ENCODE data around the gene MMAB. TPM values are rescaled to one million over a fixed set of nuclear protein-coding genes. Genes with fewer than 3 reads are reported as not detected.

The MMAB gene
- total RNA-seq (2021; fragmentation: NEBNext Ultra II Directional; extraction: Animal tissue kit (Norgen Biotek cat#: 25700)): 10 to 100 TPM; 12.8 to 23.1 (median 18.7) TPM
- long read RNA-seq, full-length matches to known transcripts: 9 of 11 reads
- long read RNA-seq, partial matches to known transcripts: 1 of 11 reads
- long read RNA-seq, other reads (novel, unspliced or antisense): 1 of 11 reads

DNA sequence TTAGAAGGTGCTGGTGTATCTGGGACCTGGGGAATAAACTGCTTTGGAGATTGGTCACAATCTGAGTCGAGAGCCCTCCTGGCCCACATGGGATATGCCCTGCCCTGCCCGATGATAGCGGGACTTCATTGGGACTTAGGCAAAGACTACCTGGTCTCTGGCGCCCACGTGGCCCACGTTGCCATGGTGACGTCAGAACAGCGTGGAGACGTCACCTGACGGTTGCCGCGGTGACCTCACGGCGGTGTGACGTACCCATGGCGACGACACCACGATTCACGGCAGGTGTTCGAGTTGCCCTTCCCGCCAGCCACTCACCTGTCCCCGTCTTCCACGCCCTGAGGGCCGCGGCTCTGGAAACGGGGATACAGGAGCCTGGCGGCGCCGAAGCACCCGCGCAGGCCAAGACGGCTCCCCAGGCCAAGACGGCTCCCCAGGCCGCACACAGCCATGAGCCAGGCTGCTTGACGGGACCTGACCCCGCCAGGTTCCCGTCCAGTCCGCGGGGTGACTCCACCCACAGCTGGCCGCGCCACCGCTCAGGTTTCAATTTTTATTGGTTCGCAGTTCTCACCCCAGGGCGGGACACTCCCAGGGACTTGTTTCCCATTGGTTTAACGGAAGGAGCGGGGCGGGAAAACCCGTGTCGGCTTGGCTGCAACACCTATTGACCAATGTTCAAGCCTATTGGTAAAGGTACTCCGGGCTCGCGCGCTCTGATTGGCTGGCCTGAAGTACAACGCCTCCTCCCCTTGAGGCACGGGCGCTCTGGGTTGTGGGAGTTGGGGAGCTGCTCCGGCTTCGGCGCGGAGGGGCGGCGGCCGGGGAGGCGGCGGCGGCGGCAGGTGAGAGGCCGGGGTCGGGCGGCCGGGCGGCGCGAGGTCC, at the start of gene MMAB, which contains the start of gene MVK:
Gene MMAB, minus strand, starts transcription at position 476 of the 885 bp plus-strand sequence. Its CDS starts 24 bp downstream, at position 452.
Gene MVK, plus strand, starts transcription at position 766 of the 885 bp plus-strand sequence. CDS start 1,029 bp downstream, outside the sequence.
- H3K27ac Mint-ChIP-seq: peak within 1 kb of the TSS; percentile 88
- TF ChIP-seq, protein P1, sequence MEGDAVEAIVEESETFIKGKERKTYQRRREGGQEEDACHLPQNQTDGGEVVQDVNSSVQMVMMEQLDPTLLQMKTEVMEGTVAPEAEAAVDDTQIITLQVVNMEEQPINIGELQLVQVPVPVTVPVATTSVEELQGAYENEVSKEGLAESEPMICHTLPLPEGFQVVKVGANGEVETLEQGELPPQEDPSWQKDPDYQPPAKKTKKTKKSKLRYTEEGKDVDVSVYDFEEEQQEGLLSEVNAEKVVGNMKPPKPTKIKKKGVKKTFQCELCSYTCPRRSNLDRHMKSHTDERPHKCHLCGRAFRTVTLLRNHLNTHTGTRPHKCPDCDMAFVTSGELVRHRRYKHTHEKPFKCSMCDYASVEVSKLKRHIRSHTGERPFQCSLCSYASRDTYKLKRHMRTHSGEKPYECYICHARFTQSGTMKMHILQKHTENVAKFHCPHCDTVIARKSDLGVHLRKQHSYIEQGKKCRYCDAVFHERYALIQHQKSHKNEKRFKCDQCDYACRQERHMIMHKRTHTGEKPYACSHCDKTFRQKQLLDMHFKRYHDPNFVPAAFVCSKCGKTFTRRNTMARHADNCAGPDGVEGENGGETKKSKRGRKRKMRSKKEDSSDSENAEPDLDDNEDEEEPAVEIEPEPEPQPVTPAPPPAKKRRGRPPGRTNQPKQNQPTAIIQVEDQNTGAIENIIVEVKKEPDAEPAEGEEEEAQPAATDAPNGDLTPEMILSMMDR (IDR thresholded peaks at IDR 0.05): no peak
- H3K27me3 Mint-ChIP-seq (ENCODE audit: insufficient read depth): peaks cover 1% of the 10 kb centered on the region
- H3K36me3 Mint-ChIP-seq (ENCODE audit: low read depth): no peaks in the 10 kb centered on the region
- no peaks in the 10 kb centered on the region for H3K9me3 Mint-ChIP-seq
- peak; percentile 100 for DNase-seq
- H3K4me1 Mint-ChIP-seq (ENCODE audit: low read depth): peaks cover 21% of the 10 kb centered on the region
- peak within 1 kb of the TSS; percentile 91 for H3K4me3 Mint-ChIP-seq

DNA sequence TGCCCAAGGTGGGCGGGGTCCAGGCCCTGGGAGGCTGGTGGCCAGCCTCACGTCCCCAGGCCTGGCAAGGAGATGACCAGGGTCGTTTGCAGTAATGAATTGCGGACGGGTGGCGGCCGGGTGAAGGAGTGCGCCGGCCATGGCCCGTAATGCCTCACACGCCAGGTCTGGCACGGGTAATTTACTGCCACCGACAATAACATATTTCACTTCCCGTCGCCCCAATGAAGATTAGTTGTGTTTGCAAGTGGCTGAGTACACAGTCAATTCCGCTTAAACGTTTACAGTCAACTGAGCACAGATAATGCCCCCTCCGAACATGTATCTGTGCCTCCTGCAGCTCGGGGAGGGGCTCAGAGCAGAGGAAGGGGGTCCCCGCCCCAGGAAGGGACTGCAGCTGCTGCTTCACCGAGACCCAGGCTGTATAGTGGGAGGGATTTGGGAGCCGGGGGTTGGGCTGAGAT, 48.6 kb upstream of the MMAB start:
- Mint-ChIP-seq H3K4me3 (no peak overlapping the region), H3K4me1 (ENCODE audit: low read depth) (peaks cover 6% of the 10 kb centered on the region; the same call in 1 of the 2 replicates), H3K36me3 (ENCODE audit: low read depth) (no peaks in the 10 kb centered on the region), H3K27me3 (ENCODE audit: insufficient read depth) (peaks cover 40% of the 10 kb centered on the region), H3K27ac (no peak overlapping the region), H3K9me3 (no peaks in the 10 kb centered on the region)
- no peak for DNase-seq
- TF ChIP-seq, protein P1 (IDR thresholded peaks at IDR 0.05): no peak

DNA sequence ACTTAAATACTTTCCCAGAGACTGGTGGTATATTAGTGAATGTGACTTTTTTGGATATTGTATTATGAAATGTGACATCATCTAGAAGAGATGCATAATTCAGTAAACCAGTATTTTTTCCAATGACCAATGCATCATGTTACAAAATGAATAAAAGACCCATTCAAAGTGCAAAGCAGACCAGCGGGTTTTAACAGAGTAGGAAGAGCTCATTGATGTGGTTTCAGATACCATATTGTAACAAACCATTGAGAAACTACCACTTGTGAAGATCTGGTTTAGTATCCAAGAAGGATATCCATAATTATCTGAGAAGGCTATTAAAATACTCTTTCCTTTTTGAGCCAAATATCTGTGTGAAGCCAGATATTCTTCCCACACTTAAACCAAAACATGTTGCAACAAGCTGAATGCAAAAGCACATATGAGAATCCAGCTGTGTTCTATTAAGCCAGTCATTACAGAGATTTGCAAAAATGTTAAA, 47.9 kb upstream of the MMAB start:
- Mint-ChIP-seq H3K36me3 (ENCODE audit: low read depth) (no peaks in the 10 kb centered on the region), H3K9me3 (no peaks in the 10 kb centered on the region), H3K27ac (no peak overlapping the region), H3K4me3 (no peak overlapping the region), H3K27me3 (ENCODE audit: insufficient read depth) (peaks cover 47% of the 10 kb centered on the region), H3K4me1 (ENCODE audit: low read depth) (peaks cover 6% of the 10 kb centered on the region; the same call in 1 of the 2 replicates)
- no peak for DNase-seq
- TF ChIP-seq, protein P1 (IDR thresholded peaks at IDR 0.05): no peak

DNA sequence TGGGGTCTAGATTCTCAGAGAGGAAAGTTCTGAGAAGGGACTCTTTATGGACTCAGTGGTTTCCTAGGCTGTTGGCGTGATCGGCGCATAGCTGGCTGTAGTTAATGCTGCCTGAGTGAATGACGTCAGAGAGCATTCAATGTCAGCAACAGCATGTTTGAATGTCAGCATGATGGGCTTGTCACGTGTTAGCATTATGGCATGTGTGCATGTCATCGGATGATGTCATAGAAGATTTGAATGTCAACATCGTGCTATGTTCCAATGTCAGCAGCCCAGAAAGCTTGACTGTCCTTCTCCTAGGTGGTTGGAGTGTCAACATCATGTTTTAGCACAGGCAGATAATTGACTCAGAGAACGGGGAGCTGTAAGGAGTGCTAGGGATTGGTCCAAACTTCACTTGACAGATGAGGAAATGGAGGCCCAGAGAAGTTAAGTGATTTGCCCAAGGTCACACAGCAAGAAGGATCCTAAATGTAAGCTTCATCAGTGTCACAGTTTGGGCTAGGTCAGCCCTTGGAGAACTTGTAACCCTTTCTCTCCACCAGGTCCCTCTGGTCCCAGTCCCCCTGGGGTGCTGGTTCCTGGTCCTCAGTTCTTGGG, 45.8 kb upstream of the MMAB start:
- H3K36me3 Mint-ChIP-seq (ENCODE audit: low read depth): no peaks in the 10 kb centered on the region
- no peaks in the 10 kb centered on the region for H3K9me3 Mint-ChIP-seq
- no peaks in the 10 kb centered on the region for H3K4me1 Mint-ChIP-seq (ENCODE audit: low read depth)
- TF ChIP-seq, protein P1 (IDR thresholded peaks at IDR 0.05): no peak
- no peak overlapping the region for H3K4me3 Mint-ChIP-seq
- peaks cover 55% of the 10 kb centered on the region for H3K27me3 Mint-ChIP-seq (ENCODE audit: insufficient read depth)
- H3K27ac Mint-ChIP-seq: no peak overlapping the region
- no peak for DNase-seq

DNA sequence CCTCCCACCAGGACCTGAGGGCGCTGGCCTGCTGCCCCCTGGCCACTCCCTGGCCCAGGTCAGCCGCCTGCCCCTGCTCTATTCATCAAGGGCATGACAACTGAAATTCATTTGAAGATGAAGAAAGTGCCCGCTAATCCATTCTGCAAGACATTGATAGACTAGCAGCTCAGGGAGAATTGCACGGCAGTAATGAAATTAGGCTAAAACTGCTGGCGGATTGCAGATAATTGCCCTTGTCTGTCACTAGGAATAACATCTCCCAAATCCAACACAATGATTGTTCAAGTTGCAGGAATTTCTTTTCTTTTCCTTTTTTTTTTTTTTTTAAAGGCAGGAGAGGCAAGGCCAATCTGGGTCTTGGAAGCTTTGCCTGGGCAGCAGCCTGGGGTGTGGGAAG, 44.8 kb upstream of the MMAB start:
- TF ChIP-seq, protein P1 (IDR thresholded peaks at IDR 0.05): no peak
- Mint-ChIP-seq H3K27me3 (ENCODE audit: insufficient read depth) (peaks cover 55% of the 10 kb centered on the region), H3K9me3 (no peaks in the 10 kb centered on the region)

More for the DNA sequence above, 44.8 kb upstream of the MMAB start:
- no peak for DNase-seq
- no peak overlapping the region for H3K4me3 Mint-ChIP-seq
- no peaks in the 10 kb centered on the region for H3K36me3 Mint-ChIP-seq (ENCODE audit: low read depth)
- H3K27ac Mint-ChIP-seq: no peak overlapping the region
- H3K4me1 Mint-ChIP-seq (ENCODE audit: low read depth): no peaks in the 10 kb centered on the region

Data from HFFc6 (cell line).